Ovary (tissue), 3 donors: ENCODE data around the gene TMEM86B.

Experiments used
- EP300 ChIP-seq: sonication (generic); formaldehyde crosslinking; IDR thresholded peaks from one replicate; pipeline ENCODE4 v1.6.1; 2017; ENCODE audit warnings: antibody characterized with exemption
- POLR2A ChIP-seq: fragments of 450-650 bp; IDR thresholded peaks from one replicate; pipeline ENCODE4 v1.6.1; 2017; ENCODE audit warnings: antibody characterized with exemption, mild to moderate bottlenecking, moderate library complexity
- TF ChIP-seq, protein P1 (sequence below), 3 donors: fragments of 450-650 bp in 2 of 3; fragments of 200-600 bp in 1 of 3; IDR thresholded peaks; one replicate each; pipeline versions ENCODE4 v1.5.1 to v1.8.0; 2016 to 2022; ENCODE audit warnings: antibody characterized with exemption in 3 of 3, mild to moderate bottlenecking in 1 of 3
- donor health status: DM: no; HTN: no; CAD: no.

DNA sequence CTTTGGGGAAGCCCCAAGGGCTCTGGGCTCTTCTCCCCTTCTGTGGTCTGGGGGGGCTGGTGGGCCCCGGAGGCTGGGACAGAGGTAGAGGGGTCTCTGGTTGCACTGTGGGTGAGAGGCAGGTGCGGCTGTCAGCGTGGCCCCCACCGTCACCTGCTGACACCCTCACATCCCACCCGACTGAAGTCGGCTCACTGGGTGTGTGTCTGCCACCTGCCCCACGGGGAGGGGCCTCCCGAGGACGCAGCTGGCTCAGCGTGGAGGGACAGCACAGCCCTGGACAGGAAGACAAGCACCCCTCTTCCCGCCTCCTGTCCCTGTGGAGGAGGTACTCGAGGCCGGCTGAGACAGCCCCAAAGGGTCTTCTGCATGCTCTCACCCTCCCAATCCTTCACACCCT is 2.2 kb upstream of the TMEM86B start:
- TF ChIP-seq POLR2A (no peak), EP300 (no peak)
- TF ChIP-seq, protein P1, sequence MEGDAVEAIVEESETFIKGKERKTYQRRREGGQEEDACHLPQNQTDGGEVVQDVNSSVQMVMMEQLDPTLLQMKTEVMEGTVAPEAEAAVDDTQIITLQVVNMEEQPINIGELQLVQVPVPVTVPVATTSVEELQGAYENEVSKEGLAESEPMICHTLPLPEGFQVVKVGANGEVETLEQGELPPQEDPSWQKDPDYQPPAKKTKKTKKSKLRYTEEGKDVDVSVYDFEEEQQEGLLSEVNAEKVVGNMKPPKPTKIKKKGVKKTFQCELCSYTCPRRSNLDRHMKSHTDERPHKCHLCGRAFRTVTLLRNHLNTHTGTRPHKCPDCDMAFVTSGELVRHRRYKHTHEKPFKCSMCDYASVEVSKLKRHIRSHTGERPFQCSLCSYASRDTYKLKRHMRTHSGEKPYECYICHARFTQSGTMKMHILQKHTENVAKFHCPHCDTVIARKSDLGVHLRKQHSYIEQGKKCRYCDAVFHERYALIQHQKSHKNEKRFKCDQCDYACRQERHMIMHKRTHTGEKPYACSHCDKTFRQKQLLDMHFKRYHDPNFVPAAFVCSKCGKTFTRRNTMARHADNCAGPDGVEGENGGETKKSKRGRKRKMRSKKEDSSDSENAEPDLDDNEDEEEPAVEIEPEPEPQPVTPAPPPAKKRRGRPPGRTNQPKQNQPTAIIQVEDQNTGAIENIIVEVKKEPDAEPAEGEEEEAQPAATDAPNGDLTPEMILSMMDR (IDR thresholded peaks at IDR 0.05): no peak
